Smooth muscle cell (in vitro differentiated cells): ENCODE data around the gene DGKD. TPM values are rescaled to one million over a fixed set of nuclear protein-coding genes. Genes with fewer than 3 reads are reported as not detected.

ENCODE experiments used
- DNase-seq: peaks from one replicate; lab custom pipeline; 2025; ENCODE audit not compliant: unreplicated experiment; lab: John Stamatoyannopoulos, UW
- H2AFZ ChIP-seq: fragments of 200-600 bp; sonication (generic); 2 replicates; pipeline ENCODE4 v1.6.0; 2016; ENCODE audit warnings: antibody characterized with exemption, low read depth, mild to moderate bottlenecking
- H3F3A ChIP-seq: fragments of 200-600 bp; sonication (generic); 2 replicates; pipeline ENCODE4 v1.6.0; 2017; ENCODE audit warnings: antibody characterized with exemption, low read depth
- H3K27ac ChIP-seq: fragments of 200-600 bp; sonication (generic); 2 replicates; pipeline ENCODE4 v1.5.1; 2016; ENCODE audit warnings: low read depth, mild to moderate bottlenecking
- H3K27me3 ChIP-seq: fragments of 200-600 bp; sonication (generic); 2 replicates; pipeline ENCODE4 v1.6.1; 2016; ENCODE audit warnings: low read depth, mild to moderate bottlenecking
- H3K36me3 ChIP-seq: fragments of 200-600 bp; sonication (generic); 2 replicates; pipeline ENCODE4 v1.5.1; 2016; ENCODE audit warnings: low read depth
- H3K4me1 ChIP-seq: fragments of 200-600 bp; sonication (generic); 2 replicates; pipeline ENCODE4 v1.5.1; 2016; ENCODE audit warnings: low read depth
- H3K4me2 ChIP-seq: fragments of 200-600 bp; sonication (generic); 2 replicates; pipeline ENCODE4 v1.6.0; 2016; ENCODE audit warnings: mild to moderate bottlenecking
- H3K4me3 ChIP-seq: fragments of 200-600 bp; sonication (generic); 2 replicates; pipeline ENCODE4 v1.5.1; 2016; ENCODE audit warnings: mild to moderate bottlenecking
- H3K79me2 ChIP-seq: fragments of 200-600 bp; sonication (generic); 2 replicates; pipeline ENCODE4 v1.6.0; 2016; ENCODE audit warnings: low read depth, mild to moderate bottlenecking
- H3K9ac ChIP-seq: fragments of 200-600 bp; sonication (generic); 2 replicates; pipeline ENCODE4 v1.6.0; 2016; ENCODE audit warnings: low read depth
- H3K9me3 ChIP-seq: fragments of 200-600 bp; sonication (generic); replicated peaks from 2 replicates; pipeline ENCODE4 v1.5.1; 2016; ENCODE audit warnings: low read depth
- H4K20me1 ChIP-seq: fragments of 200-600 bp; sonication (generic); 2 replicates; pipeline ENCODE4 v1.6.0; 2016; ENCODE audit warnings: low read depth
- CTCF ChIP-seq: fragments of 200-600 bp; sonication (generic); IDR thresholded peaks from 2 replicates; pipeline ENCODE4 v1.5.1; 2017; ENCODE audit warnings: borderline replicate concordance, mild to moderate bottlenecking, antibody characterized with exemption; ENCODE audit not compliant: insufficient read depth, poor library complexity, severe bottlenecking
- WGBS: methylation state at CpG from one replicate; pipeline ENCODE4 v1.1.7; 2016; ENCODE audit warnings: low lambda C conversion rate; 5-methylcytosine and 5-hydroxymethylcytosine counted together
- polyA plus RNA-seq: library from polyadenylated mRNA; unstranded; fragments of >200 nt; fragmentation: Nextera tagmentation; extraction: Ambion mirVana; gene quantifications from 2 replicates; pipeline ENCODE4 v1.2.1, GENCODE V29; 2016
- total RNA-seq: library from RNA; depleted of rRNA; stranded (reverse); fragments of >200 nt; gene quantifications from 2 replicates; pipeline ENCODE4 v1.2.3, GENCODE V29; 2014

Gene DGKD
- total and polyA plus RNA-seq, 2 experiments from 2014 or later, result 12.2 to 14.2 TPM

DNA sequence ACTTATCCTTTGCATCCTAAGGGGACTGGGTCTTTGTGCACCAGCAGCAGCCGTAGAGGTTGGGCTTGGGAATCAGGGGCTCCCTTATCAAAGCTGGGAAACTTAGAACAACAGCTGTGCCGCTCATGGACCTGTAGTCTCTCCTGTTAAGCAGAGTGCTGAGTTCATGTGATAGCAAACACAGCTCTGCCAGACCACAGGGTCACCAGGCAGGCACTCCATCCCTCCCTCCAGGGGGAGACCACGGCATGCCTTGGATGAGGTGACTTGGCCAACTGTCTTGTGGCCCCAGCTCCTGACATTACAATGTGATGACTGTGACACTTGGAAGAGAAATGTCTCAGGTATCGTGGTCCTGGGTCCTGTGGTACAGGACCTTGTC is 60.0 kb downstream of the DGKD start:
- H3K9me3 ChIP-seq, result peaks cover 4% of the 10 kb centered on the region
- no peak for TF ChIP-seq CTCF
- H3K27ac ChIP-seq, result peak overlapping the region; percentile 95
- peak overlapping the region; percentile 84 for H3K9ac ChIP-seq
- H3K4me2 ChIP-seq, result peak overlapping the region; percentile 70
- DNase-seq, result no peak
- H4K20me1 ChIP-seq, result no peaks in the 10 kb centered on the region
- H3K36me3 ChIP-seq, result peaks cover 6% of the 10 kb centered on the region
- peaks cover 46% of the 10 kb centered on the region for H3K79me2 ChIP-seq
- peaks cover 11% of the 10 kb centered on the region for H3F3A ChIP-seq
- H3K27me3 ChIP-seq, result no peaks in the 10 kb centered on the region
- peaks cover 6% of the 10 kb centered on the region for H3K4me1 ChIP-seq
- H2AFZ ChIP-seq, result no peak overlapping the region
- WGBS, result 39% methylated on average over 4 of the region's 4 CpGs
- no peak overlapping the region for H3K4me3 ChIP-seq

GRCh38 chr2:233414777-233415570 is 60.7 kb downstream of the DGKD start:
- peak overlapping the region; percentile 95 for H3K27ac ChIP-seq
- H3K9ac ChIP-seq, result peak overlapping the region; percentile 84
- peaks cover 4% of the 10 kb centered on the region for H3K9me3 ChIP-seq

GRCh38 chr2:233416199-233416598 is 61.9 kb downstream of the DGKD start:
- no peak overlapping the region for H2AFZ ChIP-seq
- no peak for DNase-seq
- H3K27me3 ChIP-seq, result no peaks in the 10 kb centered on the region
- H3K9me3 ChIP-seq, result peaks cover 3% of the 10 kb centered on the region
- no peak overlapping the region for H3K4me2 ChIP-seq
- TF ChIP-seq CTCF, result no peak
- peaks cover 6% of the 10 kb centered on the region for H3K36me3 ChIP-seq
- no peak overlapping the region for H3K9ac ChIP-seq
- no peak overlapping the region for H3K4me3 ChIP-seq
- H3K4me1 ChIP-seq, result peaks cover 20% of the 10 kb centered on the region
- peaks cover 48% of the 10 kb centered on the region for H3K79me2 ChIP-seq
- 96% methylated on average over 3 of the region's 3 CpGs for WGBS
- peaks cover 7% of the 10 kb centered on the region for H3F3A ChIP-seq
- H4K20me1 ChIP-seq, result no peaks in the 10 kb centered on the region
- H3K27ac ChIP-seq, result no peak overlapping the region

More at GRCh38 chr2:233414777-233415570, 60.7 kb downstream of the DGKD start:
- WGBS, result 71% methylated on average over 5 of the region's 5 CpGs
- no peak for DNase-seq
- Histone ChIP-seq H2AFZ (no peak overlapping the region), H3K79me2 (peaks cover 46% of the 10 kb centered on the region), H3K27me3 (no peaks in the 10 kb centered on the region), H3K4me2 (peak overlapping the region; percentile 70), H3F3A (peaks cover 8% of the 10 kb centered on the region), H3K4me1 (peaks cover 12% of the 10 kb centered on the region), H3K36me3 (peaks cover 6% of the 10 kb centered on the region), H4K20me1 (no peaks in the 10 kb centered on the region), H3K4me3 (no peak overlapping the region)
- no peak for TF ChIP-seq CTCF

GRCh38 chr2:233416706-233417105 is 62.4 kb downstream of the DGKD start:
- H3K27me3 ChIP-seq, result no peaks in the 10 kb centered on the region
- peaks cover 47% of the 10 kb centered on the region for H3K79me2 ChIP-seq
- H3K27ac ChIP-seq, result no peak overlapping the region
- no peak overlapping the region for H3K9ac ChIP-seq
- peaks cover 20% of the 10 kb centered on the region for H3K4me1 ChIP-seq
- no peaks in the 10 kb centered on the region for H3K9me3 ChIP-seq
- no peak for TF ChIP-seq CTCF
- 94% methylated on average over 6 of the region's 6 CpGs for WGBS
- H3K4me3 ChIP-seq, result no peak overlapping the region
- peaks cover 2% of the 10 kb centered on the region for H3K36me3 ChIP-seq
- H3K4me2 ChIP-seq, result no peak overlapping the region
- no peak overlapping the region for H2AFZ ChIP-seq
- DNase-seq, result no peak
- peaks cover 7% of the 10 kb centered on the region for H3F3A ChIP-seq
- H4K20me1 ChIP-seq, result no peaks in the 10 kb centered on the region
